Lower leg skin (tissue), 4 donors: ENCODE measurements around the gene KRT72. TPM values are rescaled to one million over a fixed set of nuclear protein-coding genes. Genes with fewer than 3 reads are reported as not detected.

Source experiments
- DNase-seq, 2 donors: peaks; one replicate each; pipeline ENCODE4 v3.0.0-alpha.2; 2019; ENCODE audit warnings: low spot score in 2 of 2
- H3K4me3 ChIP-seq: fragments of 200-600 bp; sonication (generic); 2 replicates; pipeline ENCODE4 v1.5.1; 2017; ENCODE audit warnings: mild to moderate bottlenecking, low read depth; ENCODE audit not compliant: poor library complexity, severe bottlenecking
- CTCF ChIP-seq, 3 donors: fragments of 450-650 bp; IDR thresholded peaks; one replicate each; pipeline ENCODE4 v1.5.1; 2016; ENCODE audit warnings: antibody characterized with exemption in 3 of 3, mild to moderate bottlenecking in 3 of 3, moderate library complexity in 2 of 3
- POLR2A ChIP-seq, 2 donors: fragments of 450-650 bp; IDR thresholded peaks; one replicate each; pipeline ENCODE4 v1.6.1; 2016 to 2017; ENCODE audit warnings: antibody characterized with exemption in 2 of 2, mild to moderate bottlenecking in 1 of 2, moderate library complexity in 1 of 2
- WGBS, 2 donors: methylation state at CpG; one replicate each; pipeline ENCODE4 v1.1.5; 2018; 5-methylcytosine and 5-hydroxymethylcytosine counted together
- intact Hi-C: fragments of 100-400 bp; cut with DNase I; formaldehyde crosslinking; loops from one replicate; pipeline ENCODE4 v1.15.0; 2023; ENCODE audit warnings: low total_unique reads
- total RNA-seq, 4 donors: library from RNA; depleted of rRNA; stranded (reverse); fragments of >200 nt; gene quantifications; one replicate each; pipeline ENCODE4 v1.1.0, GENCODE V29; 2016

KRT72 gene
- total RNA-seq, 4 donors from 2014 or later, result 0.42 to 14.0 (median 7.1) TPM

GRCh38 chr12:52608161-52608560 is 6.9 kb upstream of the KRT72 start:
- no peak for DNase-seq
- H3K4me3 ChIP-seq, result no peak overlapping the region
- no peak for TF ChIP-seq CTCF (IDR thresholded peaks at IDR 0.05)
- TF ChIP-seq POLR2A (IDR thresholded peaks at IDR 0.05), result no peak
- WGBS, 2 donors, result 80 to 86% methylated on average over 6 of the region's 6 CpGs
- intact Hi-C loops, result no loop called here

DNA sequence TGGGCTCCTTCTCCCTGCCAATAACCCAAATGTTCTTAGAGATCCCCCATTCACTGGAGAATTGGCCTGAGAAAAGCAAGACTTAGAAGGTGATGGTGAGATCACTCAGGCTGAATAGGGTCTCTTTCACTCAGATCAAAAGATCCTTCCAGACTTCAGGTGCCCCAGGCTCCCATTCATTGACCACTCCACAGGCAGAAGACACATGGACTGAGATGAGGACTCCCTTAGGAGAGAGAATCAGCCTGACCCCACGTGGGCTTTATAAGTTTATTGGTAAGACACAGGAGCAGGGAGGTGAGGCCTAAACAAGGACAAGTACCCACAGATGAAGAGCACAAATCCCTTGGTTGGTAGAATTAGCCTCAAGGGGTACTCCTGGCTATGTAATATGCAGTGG is 6.1 kb upstream of the KRT72 start:
- 64 to 67% methylated on average over 1 of the region's 1 CpG for WGBS, 2 donors
- H3K4me3 ChIP-seq, result no peak overlapping the region
- TF ChIP-seq POLR2A (IDR thresholded peaks at IDR 0.05) (no peak), CTCF (IDR thresholded peaks at IDR 0.05) (no peak)
- DNase-seq, result no peak
- intact Hi-C loops, result no loop called here

DNA sequence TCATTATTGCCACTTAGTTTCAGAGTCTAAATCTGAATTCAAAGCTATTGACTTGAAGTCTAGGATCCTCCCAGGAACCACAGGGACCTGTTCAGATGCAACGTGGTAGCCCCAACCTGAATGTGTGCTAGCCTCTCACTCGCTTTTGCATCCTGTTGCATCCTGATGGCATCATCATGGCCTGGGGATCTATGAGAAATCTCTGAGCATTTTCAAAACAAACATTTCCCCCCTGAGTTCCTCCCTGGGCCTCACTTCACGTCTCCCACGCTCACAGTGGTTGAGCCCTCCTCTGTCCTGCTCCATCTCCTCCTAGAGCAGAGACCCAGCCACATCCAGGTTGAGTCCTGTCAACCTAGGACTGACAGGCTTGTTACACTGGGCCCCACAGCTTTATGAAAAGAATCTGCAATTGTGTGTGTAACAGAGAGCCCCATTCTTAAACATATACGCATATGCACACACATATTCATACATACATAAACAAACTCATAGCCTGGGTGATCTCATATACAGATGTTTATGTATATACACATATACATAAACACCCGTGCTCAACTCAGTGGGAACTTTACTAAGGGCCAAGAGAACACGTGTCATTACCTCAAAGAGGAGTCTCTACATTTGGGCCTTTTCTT is 5.4 kb upstream of the KRT72 start:
- no peak for TF ChIP-seq POLR2A (IDR thresholded peaks at IDR 0.05)
- no peak overlapping the region for H3K4me3 ChIP-seq
- intact Hi-C loops, result no loop called here
- WGBS, 2 donors, result 90 to 92% methylated on average over 7 of the region's 7 CpGs
- no peak for DNase-seq

GRCh38 chr12:52606096-52606495 is 4.8 kb upstream of the KRT72 start:
- TF ChIP-seq POLR2A (IDR thresholded peaks at IDR 0.05) (no peak), CTCF (IDR thresholded peaks at IDR 0.05) (no peak)
- H3K4me3 ChIP-seq, result no peak overlapping the region
- DNase-seq, result no peak
- intact Hi-C loops, result no loop called here
- 54 to 55% methylated on average over 3 of the region's 3 CpGs for WGBS, 2 donors

DNA sequence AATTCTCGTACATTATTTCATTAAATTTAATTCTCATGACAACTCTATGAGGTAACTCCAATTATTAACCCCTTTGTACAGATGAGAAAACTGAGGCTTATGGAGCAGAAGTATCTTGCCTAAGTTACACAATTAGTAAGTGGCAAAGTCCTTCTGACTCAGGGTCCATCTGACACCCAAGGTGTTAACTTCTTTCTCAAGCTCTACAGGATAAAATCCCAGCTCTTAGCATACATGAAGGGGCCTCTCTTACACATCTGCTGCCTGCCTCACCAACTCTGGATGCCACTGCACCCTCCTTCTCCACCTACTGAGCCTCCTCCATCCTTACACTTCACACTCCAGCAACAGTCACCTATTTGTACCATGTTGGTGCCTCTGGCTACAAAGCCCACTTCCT is 4.3 kb upstream of the KRT72 start:
- DNase-seq, result no peak
- TF ChIP-seq POLR2A (IDR thresholded peaks at IDR 0.05), result no peak
- TF ChIP-seq CTCF (IDR thresholded peaks at IDR 0.05), result no peak
- 81 to 84% methylated on average over 1 of the region's 1 CpG for WGBS, 2 donors
- no peak overlapping the region for H3K4me3 ChIP-seq
- intact Hi-C loops, result no loop called here

DNA sequence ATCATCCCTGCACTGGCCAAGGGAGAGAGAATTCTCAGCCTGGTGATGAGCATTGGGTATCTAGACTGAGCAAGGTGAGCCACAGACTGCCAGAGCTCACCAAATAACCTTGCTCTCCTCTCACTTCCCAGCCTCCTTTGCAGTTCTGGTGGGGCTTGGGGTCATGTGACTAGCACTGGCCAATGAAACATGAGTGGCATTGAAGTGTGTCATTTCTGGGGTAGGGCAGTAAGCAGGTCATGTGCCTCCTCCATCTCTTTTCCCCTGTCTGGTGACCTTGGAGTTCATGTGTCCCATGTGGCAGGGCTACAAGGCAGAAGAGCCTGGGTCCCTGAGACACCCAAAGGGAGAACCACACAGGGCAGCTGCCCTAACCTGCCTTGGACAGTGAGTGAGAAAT is 3.6 kb upstream of the KRT72 start:
- H3K4me3 ChIP-seq, result no peak overlapping the region
- intact Hi-C loops, result no loop called here
- no peak for DNase-seq
- TF ChIP-seq CTCF (IDR thresholded peaks at IDR 0.05), result no peak
- no peak for TF ChIP-seq POLR2A (IDR thresholded peaks at IDR 0.05)
